ENCODE results near the gene PPP2R5D.

DNA sequence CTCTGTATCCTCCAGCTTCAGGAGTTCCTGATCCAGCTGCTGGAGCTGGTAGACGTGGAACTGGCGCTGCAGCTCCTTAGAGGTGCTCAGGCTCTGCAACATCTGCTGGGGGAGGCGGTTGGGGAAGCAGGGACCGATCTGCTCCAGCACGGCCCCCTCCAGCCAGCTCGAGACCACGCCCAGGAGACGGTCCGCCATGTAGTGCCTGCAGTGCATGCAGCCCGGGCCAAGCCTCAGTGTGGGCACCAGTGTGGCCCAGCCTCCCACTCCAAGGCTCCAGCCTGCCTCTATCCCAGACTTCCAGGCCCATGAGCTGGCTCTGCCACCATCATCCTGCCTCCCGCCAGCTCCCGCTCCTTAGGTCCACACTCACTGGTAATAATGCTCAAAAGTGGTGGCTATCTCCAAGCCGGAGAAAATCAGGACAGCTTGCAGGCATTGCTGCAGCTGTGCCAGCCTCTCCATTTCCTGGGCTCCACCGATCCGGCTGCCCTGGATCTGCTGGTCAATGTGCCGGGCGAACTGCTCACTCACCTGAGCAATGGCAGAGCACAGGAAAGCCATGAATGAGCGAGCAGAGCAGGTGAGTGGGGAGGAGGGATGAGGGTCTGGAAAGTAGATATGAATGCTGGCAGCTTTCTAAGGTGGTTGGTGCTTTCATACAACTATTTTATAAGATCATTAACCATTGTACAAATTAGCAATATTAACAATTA is 56.3 kb downstream of the PPP2R5D start:
- TF ChIP-seq ZNF274 (IDR thresholded peaks at IDR 0.05; ENCODE audit: low read depth, low read length) (no peak), YY1 (IDR thresholded peaks at IDR 0.05; ENCODE audit: insufficient read depth, insufficient read length) (no peak)

Measured in NT2/D1 (cell line).